Keratinocyte (primary cell): ENCODE results near the gene SERTAD4.

Experiments
- EZH2 ChIP-seq: IDR thresholded peaks from one replicate; pipeline ENCODE4 v1.6.1; 2012; ENCODE audit warnings: inconsistent platforms, mild to moderate bottlenecking, low read length, moderate library complexity
- TF ChIP-seq, protein P1 (sequence below), 3 experiments: IDR thresholded peaks in 1 of 3; conservative IDR thresholded peaks in 1 of 3; optimal IDR thresholded peaks in 1 of 3; 2 replicates in 2 of 3; 3 replicates in 1 of 3; pipeline versions ENCODE3 to v1.5.1; 2011; ENCODE audit warnings: low read length in 3 of 3, mild to moderate bottlenecking in 3 of 3, moderate library complexity in 2 of 3, control low read depth in 1 of 3, inconsistent platforms in 1 of 3; ENCODE audit not compliant: insufficient read depth in 2 of 3; ENCODE audit errors: extremely low read depth in 1 of 3

DNA sequence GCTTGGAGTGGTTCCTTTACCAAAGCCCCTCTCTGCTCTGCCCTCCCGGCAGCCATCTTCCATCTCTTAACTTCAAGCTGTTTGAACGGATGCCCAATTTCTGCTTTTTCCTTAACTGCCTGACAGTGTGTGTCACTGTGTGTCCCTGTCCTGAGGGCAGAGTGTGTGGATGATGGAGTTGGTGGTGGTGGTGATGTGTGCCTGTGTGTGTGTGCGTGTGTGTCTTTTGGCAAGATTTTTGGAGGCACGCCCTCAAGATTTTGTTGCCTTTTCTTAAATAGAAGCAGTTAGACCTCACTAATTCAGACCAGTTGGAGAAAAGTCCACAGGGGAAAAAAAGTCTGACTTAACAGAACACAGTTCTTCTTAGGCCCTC, 30.3 kb downstream of the SERTAD4 start:
- TF ChIP-seq, protein P1, sequence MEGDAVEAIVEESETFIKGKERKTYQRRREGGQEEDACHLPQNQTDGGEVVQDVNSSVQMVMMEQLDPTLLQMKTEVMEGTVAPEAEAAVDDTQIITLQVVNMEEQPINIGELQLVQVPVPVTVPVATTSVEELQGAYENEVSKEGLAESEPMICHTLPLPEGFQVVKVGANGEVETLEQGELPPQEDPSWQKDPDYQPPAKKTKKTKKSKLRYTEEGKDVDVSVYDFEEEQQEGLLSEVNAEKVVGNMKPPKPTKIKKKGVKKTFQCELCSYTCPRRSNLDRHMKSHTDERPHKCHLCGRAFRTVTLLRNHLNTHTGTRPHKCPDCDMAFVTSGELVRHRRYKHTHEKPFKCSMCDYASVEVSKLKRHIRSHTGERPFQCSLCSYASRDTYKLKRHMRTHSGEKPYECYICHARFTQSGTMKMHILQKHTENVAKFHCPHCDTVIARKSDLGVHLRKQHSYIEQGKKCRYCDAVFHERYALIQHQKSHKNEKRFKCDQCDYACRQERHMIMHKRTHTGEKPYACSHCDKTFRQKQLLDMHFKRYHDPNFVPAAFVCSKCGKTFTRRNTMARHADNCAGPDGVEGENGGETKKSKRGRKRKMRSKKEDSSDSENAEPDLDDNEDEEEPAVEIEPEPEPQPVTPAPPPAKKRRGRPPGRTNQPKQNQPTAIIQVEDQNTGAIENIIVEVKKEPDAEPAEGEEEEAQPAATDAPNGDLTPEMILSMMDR (optimal IDR thresholded peaks at IDR 0.05 in 1 of 3, IDR thresholded peaks at IDR 0.05 in 1 of 3, conservative IDR thresholded peaks at IDR 0.05 in 1 of 3; ENCODE audit: extremely low read depth in 1 of 3, insufficient read depth in 2 of 3, low read length in 3 of 3) = no peak
- TF ChIP-seq EZH2 = no peak
